NCI-H2081 (cell line): ENCODE measurements around the gene BFSP2.
"Not testable (repeated sequence)": the region's sequence is repeated elsewhere in the genome, so short reads cannot be mapped to it uniquely, and the experiment has no call there.

Source experiments
- DNase-seq, 2 experiments: peaks; one replicate each; lab custom pipeline; 2025; lab: John Stamatoyannopoulos, UW

The BFSP2 gene

DNA sequence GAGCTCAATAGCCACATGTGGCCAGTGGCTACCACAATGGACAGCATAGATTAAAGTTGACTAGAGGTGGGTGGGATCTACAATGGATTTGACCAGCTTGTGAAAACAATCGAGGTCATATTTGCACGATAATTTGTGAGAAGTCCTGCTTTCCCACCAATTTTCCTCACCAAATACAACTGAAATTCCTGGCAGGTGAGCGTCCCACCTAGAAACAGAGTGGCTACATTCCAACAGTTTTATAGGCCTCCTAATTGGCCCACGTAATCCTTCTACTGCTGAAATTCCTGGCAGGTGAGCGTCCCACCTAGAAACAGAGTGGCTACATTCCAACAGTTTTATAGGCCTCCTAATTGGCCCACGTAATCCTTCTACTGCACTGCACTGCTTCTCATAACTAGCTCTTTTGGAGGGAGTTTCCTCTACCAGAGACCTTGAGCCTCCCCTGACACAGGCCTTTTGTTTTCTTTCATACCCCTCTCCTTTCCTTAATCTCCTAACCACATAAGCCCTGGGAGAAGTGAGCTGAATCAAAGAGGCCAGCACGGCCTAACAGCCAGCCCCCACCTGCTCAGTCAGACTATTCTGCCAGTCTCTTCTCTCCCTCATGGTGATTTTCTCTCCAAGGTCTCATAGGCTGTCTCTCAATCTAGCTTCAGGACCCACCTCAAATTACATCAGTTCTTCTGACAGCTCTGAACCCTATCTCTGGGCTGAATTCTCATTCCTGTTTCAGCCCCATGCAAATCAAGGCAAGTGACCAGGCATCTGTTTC, 80.2 kb downstream of the BFSP2 start:
- DNase-seq: no peak

DNA sequence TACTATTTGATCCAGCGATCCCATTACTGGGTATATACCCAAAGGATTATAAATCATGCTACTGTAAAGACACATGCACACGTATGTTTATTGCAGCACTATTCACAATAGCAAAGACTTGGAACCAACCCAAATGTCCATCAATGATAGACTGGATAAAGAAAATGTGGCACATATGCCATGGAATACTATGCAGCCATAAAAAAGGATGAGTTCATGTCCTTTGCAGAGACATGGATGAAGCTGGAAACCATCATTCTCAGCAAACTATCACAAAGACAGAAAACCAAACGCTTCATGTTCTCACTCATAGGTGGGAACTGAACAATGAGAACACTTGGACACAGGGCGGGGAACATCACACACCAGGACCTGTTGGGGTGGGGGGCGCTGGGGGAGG, 82.6 kb downstream of the BFSP2 start:
- DNase-seq: not testable (repeated sequence)

DNA sequence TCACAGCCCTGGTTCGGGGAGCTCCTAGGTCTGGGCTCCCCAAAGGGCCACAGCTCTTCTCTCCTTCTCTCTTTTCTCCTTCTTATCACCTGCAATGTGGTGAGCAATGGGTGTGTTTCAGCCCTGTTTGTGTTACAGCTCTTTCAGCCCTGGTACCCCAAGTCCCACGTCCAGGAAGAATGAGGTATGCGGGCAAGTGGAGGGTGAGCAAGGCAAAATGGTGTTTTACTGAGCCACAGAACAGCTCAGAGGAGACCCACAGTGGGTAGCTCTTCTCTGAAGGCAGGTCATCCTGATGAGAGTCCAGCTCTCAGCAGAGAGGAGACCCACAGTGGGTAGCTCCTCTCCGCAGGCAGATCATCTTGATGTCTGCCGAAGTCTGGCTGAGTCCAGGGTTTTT, 86.8 kb downstream of the BFSP2 start:
- no peak for DNase-seq

DNA sequence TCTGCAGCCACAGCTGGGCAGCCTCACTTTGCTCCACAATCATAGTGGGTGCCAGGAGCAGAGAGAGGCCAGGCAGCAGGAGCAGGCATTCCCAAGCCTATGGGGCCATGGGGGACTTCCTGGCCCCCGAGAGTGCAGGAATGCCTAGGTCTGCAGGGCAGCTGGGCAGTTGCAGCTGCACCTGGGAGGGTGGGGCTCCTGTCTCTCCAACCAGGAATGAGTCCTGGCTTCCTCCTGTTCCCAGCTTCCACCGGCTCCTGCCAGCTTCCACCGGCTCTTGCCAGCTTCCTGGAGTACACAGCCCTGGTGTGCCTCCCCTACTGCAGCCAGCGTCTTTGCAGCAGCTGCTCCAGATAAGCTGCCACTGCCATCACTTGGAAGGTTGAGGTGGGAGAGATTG, 87.3 kb downstream of the BFSP2 start:
- DNase-seq: no peak

DNA sequence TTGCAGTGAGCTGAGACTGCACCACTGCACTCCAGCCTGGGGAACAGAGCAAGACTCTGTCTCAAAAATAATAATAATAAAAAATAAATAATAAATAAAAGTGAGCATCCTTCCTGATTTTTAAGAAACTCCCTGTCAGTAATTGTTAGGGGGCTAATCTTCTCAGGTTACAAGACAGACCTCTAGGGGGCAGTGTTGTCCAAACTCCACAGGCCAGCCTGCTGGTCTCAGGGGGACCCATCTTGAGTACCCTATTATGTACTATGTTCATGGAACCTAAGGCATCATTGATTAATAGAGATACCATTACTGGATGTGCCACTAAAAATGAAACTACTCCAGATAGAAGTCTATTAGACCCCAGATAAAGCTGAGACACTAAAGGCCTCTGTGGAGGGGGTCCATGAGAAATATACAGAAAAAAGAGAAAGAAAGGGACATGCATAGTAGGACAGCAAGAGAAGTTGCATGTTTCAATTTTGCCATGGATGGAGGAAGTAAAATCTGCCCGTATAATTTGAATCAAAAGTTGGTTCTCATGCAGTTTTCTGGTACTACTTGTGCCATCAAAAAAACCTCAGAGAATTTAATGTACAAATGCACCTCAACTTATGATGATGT, 88.2 kb downstream of the BFSP2 start:
- no peak for DNase-seq

DNA sequence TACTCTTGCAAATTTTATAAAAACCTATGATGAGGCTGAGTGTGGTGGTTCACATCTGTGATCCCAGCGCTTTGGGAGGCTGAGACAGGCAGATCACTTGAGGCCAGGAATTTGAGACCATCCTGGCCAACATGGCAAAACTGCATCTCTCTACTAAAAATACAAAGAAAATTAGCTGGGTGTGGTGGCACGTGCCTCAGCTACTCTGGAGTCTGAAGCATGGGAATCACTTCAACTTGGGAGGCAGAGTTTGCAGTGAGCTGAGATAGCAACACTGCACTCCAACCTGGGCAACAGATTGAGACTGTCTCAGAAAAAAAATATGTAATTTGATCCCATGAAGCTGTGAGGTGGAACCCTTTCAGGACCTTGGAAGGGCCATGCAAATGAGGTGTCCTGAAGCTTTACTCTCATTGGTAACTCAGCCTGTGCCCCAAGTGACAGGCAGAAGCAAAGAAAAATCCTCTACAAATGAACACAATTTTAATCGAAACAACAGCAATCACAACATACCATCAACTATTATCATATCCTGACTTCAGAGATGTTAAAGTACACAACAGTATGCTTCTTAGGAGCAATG, 89.0 kb downstream of the BFSP2 start:
- DNase-seq: no peak

DNA sequence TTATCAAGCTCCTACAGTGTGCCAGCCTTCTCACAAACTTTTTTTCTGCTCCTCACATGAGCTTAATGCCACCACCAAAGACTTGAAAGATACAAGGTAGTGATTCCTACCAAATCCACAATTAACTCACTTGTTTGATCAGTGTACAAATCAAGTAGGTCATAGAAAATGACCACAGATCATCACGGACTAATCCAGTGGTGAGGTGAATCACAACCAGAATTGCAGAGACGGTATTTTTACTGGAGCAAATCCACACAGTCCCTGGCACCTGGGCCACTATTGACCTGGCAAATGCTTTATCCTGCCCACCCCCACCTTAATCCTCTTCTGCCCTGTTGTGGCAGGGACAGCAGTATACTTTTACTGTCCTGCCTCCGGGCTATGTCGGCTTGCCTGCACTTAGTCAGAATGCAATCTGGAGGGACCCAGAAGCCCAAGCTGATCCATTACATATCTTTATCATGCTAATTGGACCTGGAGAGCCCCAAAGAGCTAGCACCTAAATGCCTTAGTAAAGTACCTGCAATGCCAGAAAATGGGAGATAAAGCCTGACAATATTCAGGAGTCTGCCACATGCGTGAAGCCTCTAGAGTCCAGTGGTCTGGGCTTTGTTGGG, 89.7 kb downstream of the BFSP2 start:
- DNase-seq: no peak

DNA sequence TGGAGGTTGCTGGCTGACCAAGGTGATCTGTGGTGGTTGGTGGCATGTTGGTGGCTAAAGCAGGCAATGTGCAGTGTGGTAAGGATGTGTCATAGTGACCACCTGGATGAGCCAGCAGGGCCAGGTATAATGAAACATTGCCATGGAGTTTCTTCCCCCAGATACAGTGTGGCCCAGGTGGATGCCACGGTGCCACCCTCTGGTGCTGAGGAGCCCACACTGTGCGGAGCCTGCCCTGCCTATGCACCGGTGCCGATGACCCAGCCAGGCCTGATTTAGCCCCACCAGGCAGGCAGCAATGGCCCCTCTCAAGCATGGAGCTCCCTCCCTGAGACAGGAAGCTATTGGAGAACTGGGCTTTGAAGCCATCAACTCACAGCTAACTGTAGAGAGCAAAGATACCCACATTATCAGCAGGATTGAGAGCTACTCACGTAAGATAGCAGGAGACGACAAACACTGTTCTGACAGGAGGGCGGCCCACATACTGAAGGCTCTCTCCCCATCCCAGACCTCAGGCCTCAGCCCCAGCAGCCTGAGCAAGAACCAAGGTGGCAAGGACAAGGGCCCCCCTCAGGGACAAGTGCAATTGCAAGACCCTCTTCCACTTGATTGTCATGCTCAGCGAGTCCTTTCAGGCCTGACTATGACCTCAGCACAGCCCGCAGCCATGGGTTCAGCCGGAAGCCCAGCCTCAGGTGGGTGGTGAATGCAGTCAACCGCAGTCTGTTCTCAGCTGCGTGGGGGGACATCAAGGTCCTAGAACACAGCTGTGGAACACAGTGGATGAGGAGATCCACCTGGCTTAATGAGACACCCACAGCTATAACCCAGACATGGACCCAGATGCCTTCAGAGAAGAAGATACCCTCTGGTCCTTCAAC, 90.9 kb downstream of the BFSP2 start:
- no peak for DNase-seq

DNA sequence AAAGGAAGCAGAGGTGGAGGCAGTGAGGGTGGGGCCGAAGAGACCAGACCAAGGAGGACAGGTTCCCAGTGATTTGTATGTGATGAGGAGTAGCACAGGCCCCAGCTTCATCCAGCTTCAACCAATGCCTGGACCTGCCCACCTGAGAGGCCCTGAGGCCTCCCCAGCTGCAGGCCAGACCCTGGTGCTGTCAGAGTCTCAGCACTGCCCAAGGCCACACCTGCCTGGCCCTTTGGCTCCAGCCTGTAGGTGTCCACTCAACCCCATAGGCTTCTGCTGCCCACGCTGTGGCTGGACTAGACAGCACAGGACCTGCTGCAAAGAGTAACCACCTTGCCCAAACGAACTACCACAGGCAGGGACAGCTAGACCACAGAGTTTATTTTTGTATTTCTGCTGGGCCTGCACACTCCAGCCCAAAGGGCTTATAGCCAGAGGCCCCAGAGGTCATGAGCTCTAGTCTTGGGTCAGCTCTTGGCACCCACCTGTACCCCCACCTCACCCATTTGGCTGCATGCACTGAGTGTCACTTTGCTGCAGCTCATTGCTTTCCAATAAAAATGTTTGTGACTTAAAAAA, 91.7 kb downstream of the BFSP2 start:
- no peak for DNase-seq

DNA sequence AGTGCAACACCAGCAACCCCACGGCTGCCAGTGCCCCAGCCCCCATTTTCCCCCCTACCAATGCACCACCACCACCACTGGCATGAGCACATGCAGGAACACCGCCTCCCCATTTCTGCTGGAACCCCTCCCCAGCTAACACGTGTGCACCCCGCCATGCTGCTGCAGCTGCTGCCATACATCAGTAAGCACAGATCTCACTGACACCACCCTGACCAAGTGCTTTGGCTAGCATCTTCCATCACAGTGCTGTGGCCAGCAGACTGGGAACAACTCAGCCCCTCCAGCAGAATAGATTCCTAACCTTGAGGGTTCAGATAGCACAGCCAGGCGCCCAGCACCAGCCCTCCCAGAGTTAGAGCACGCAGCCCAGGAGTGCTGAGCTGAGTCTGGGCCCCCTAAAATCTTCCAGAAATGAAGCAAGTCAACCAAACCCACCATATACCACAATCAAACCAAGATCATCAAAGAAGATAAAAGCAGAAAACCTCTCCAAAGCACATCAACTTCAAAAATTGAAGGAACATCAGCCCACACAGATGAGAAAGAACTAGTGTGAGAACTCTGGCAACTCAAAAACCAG, 92.4 kb downstream of the BFSP2 start:
- DNase-seq: no peak

DNA sequence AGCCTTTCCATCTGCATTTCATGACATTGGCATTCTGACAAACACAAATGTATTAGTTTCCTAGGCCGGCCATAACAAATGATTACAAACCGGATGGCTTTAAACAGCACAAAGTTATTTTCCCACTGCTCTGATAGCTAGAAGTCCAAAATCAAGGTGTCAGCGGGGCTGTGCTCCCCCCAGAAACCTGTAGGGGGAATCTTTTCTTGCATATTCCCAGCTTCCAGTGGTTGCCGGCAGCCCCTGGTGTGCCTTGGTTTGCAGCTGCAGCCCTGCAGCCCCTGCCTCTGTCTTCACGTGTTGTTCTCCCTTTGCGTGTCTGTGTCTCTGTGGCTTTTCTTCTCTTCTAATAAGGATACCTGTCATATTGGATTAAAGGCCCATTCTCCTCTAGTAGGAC, 94.6 kb downstream of the BFSP2 start:
- no peak for DNase-seq

DNA sequence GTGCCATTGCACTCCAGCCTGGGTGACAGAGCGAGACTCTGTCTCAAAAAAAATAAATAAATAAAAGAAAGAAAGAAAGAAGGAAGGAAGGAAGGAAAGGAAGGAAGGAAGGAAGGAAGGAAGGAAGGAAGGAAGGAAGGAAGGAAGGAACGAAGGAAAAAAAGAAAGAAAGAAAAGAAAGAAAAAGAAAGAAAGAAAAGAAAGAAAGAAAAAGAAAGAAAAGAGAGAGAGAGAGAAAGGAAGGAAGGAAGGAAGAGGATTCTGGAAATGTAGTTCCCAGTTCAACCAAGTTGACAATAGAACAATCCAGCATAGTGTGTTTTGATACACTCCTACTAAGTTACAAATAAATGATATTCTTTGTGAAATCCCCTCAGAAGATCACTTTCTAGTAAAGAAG, 102.7 kb downstream of the BFSP2 start:
- not testable (repeated sequence) for DNase-seq

DNA sequence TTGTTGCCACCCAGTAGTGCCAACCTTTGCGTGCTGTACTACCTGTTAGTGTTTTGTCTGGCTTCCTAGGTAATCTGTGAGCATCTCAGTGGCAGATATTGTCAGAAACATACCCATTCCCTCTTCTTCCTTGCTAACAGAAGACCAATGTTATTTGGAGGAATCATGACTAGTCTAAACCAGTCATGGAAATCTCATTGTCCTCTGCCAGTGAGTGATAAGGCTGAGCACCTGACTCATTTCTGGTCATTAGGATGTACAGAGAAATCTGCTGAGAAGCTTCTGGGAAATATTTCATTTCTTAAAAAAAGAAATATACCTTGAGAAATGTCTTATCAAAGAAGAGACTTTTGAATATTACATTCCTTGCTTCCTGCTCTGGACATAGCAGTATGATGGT, 103.6 kb downstream of the BFSP2 start:
- DNase-seq: no peak

DNA sequence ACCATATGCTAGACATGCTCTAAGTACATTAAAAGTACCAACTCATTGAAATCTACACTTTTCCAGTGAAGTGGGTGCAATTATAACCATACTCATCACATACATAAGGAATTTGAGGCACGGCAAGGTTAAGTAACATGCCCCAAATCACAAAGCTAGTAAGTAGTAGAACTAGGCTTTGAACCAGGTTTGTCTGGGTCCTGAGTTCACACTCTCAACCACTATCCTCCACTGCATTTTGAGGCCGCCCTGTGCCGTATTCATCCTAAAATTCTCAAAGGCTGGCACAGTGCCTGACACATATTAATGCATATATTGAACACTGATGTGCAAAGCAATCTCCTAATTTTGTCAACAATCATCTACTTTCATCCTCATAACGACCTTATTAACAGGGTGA, 104.9 kb downstream of the BFSP2 start:
- DNase-seq: no peak

DNA sequence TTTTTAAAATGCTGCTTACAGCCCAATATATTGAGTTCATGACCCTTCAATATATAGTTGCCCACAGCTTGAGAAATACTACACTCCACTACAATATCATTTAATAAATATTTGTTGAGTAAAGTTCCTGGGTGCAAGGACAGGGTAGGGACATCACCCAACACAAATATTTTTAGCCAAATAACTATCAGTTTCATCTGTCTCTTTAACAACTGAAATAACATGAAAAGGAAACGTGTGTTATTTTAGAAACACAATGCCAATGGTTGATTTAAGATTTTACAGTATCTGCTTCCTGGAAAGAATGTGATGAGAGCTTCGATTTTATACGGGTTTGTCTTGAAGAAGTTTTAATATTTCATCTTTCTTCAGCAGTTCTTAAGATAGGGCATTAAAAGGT, 106.0 kb downstream of the BFSP2 start:
- no peak for DNase-seq

DNA sequence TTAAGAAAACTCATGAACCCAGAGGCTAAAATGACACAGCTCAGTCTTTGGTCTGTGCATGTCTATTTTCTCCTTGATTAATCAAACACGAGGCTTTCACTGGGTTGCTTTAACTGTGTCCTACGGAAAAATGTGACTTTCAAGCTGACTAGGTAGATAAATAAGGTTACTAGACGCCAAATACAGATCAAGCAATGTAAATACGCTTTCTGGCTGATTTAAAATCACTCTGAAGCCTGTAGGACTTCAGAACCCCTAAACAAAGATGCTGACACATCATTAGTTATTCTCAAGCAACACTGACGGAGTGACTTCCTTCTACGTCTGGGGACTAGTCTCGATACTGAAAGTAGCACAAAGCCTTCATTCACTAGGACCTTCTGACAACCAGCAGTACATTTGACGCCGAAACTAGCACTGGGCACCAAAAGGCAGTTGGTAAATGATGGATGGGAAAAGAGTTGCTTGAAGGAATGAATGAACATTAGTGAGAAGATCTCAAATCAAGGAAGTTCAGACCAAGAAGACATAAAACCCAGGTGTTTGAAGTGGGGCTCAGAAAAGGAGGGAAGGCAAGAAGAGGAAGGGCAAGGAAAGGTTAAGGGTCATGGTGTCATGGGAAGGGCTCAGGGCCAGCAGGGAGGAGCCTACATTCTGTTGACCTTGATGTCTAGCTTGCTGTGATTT, 106.5 kb downstream of the BFSP2 start:
- no peak for DNase-seq

DNA sequence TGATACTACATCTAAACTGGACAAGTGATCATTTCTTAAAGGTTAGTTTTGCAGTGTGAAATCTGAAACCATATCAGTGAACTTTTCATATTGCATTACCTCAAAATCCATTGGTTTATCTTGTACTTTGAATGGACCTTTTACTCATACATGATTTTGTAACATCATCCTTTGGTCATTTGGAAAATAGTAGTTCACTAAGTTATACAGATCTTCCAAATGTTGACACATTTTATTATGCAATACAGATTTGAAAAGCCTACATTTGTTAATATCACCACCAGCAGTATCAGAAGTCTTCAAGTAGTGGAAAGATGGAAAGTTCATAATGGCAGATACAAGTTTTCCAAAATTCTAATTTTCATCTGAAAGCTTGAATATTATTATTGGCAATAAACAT, 109.6 kb downstream of the BFSP2 start:
- DNase-seq: no peak

DNA sequence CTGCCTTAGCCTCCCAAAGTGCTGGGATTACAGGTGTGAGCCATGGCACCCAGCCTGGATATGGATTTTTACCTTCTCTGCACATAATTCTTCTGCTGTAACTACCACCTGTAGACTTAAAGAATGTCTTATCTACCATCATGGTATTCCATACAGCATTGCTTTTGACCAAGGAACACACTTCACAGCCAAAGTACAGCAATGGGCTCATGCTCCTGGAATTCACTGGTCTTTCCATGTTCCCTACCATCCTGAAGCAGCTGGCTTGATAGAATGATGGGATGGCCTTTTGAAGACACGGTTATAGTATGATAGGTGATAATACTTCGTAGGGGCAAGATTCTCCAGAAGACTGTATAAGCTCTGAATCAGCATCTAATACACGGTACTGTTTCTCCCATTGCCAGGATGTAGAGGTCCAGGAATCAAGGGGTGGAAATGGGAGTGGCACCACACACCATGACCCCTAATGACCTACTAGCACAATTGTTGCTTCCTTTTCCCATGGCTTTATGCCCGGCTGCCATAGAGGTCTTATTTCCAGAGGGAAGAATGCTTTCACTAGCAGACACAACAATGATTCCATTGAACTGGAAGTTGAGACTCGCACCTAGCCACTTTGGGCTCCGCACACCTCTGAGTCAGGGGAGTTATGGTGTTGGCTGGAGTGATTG, 112.7 kb downstream of the BFSP2 start:
- no peak for DNase-seq

DNA sequence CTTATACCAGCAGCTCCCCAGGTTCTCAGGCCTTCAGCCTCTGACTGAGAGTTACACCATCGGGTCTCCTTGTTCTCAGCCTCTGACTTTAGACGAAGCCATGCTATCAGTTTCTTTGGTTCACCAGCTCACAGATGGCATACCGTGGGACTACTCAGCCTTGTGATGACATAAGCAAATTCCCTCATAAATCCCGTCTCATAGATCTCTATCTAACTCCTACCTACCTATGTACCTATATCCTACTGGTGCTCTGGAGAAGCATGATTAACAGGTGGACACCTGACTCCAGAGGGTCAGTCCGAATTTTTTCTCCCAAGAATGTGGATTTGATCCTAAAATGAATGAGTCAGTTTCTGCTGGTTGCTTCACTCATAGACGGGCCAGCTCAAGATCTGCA, 114.6 kb downstream of the BFSP2 start:
- DNase-seq: no peak

DNA sequence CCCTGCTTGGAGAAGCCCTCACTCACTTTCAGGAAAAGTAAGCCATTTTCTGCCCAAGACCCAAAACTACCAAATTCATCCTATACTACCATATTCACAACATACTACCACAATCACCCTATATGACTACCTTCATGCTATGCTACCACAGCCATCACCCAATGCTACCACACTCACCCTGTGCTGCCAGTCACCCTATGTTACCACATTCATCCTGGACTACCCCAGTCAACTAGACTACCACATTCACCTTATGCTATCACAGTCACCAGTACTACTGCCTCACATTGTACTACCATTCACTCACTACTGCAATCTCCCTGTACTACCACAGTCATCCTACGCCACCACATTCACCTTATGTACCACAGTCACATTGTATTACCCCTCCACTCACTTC, 115.3 kb downstream of the BFSP2 start:
- DNase-seq: no peak
